OCI-LY7 (cell line): Measurements from ENCODE around the gene DCAF8. TPM values are rescaled to one million over a fixed set of nuclear protein-coding genes. Genes with fewer than 3 reads are reported as not detected.

Experiments used
- BruUV-seq: library from RNA; stranded (reverse); fragments of 400-500 nt; replicated peaks from 2 replicates; lab custom pipeline; 2021; lab: Mats Ljungman, UMichigan
- CTCF ChIA-PET: fragments of 300-600 bp; sonication (Branson Sonifier 250); formaldehyde crosslinking; loops from one replicate; lab custom pipeline; 2022; ENCODE audit warnings: antibody characterized with exemption; ENCODE audit not compliant: unreplicated experiment; lab: Charles Lee
- POLR2A ChIA-PET: fragments of 300-600 bp; sonication (Branson Sonifier 250); formaldehyde crosslinking; loops from one replicate; lab custom pipeline; 2022; ENCODE audit warnings: antibody characterized with exemption; lab: Charles Lee
- DNase-seq: peaks from one replicate; pipeline ENCODE4 v3.0.0-alpha.2; 2015; ENCODE audit warnings: low spot score
- H2AFZ ChIP-seq: fragments of 200-600 bp; sonication (generic), shearing (Covaris generic); 2 replicates; pipeline ENCODE4 v1.6.1; 2014; ENCODE audit warnings: mild to moderate bottlenecking, antibody characterized with exemption, low read length, moderate library complexity
- H3K27ac ChIP-seq: fragments of 200-600 bp; sonication (generic); 2 replicates; pipeline ENCODE4 v1.5.1; 2014; ENCODE audit warnings: mixed run types, low read depth, mild to moderate bottlenecking, moderate library complexity, low read length, inconsistent platforms; ENCODE audit not compliant: poor library complexity, severe bottlenecking
- H3K36me3 ChIP-seq: fragments of 200-600 bp; sonication (generic); 2 replicates; pipeline ENCODE4 v1.6.1; 2014; ENCODE audit warnings: mild to moderate bottlenecking, antibody characterized with exemption, low read length, moderate library complexity, mixed read lengths; ENCODE audit not compliant: insufficient read depth
- H3K4me1 ChIP-seq: fragments of 200-600 bp; sonication (generic); 2 replicates; pipeline ENCODE4 v1.5.1; 2014; ENCODE audit warnings: mild to moderate bottlenecking, low read length; ENCODE audit not compliant: insufficient read depth, poor library complexity, severe bottlenecking
- H3K4me2 ChIP-seq: fragments of 200-600 bp; sonication (generic); 2 replicates; pipeline ENCODE4 v1.6.1; 2014; ENCODE audit warnings: mild to moderate bottlenecking, low read length
- H3K4me3 ChIP-seq: fragments of 200-600 bp; sonication (generic); 2 replicates; pipeline ENCODE4 v1.5.1; 2014; ENCODE audit warnings: mild to moderate bottlenecking, low read depth, low read length; ENCODE audit not compliant: poor library complexity, severe bottlenecking
- H3K79me2 ChIP-seq: fragments of 200-600 bp; sonication (generic); 2 replicates; pipeline ENCODE4 v1.6.1; 2016; ENCODE audit warnings: low read depth, mild to moderate bottlenecking, low read length, moderate library complexity, mixed read lengths; ENCODE audit not compliant: insufficient read depth
- H3K9me2 ChIP-seq: fragments of 200-600 bp; sonication (generic); 2 replicates; pipeline ENCODE4 v1.6.1; 2016; ENCODE audit warnings: mild to moderate bottlenecking, low read length, mixed read lengths; ENCODE audit not compliant: insufficient read depth
- H3K9me3 ChIP-seq: fragments of 200-600 bp; sonication (generic); 2 replicates; pipeline ENCODE4 v1.6.1; 2014; ENCODE audit warnings: mild to moderate bottlenecking, mixed run types, low read length, mixed read lengths
- H4K20me1 ChIP-seq: fragments of 200-600 bp; sonication (generic); 2 replicates; pipeline ENCODE4 v1.6.1; 2014; ENCODE audit warnings: mild to moderate bottlenecking, antibody characterized with exemption, low read length, moderate library complexity, mixed read lengths; ENCODE audit not compliant: insufficient read depth
- CTCF ChIP-seq: fragments of 200-600 bp; sonication (generic); conservative IDR thresholded peaks from 2 replicates; pipeline ENCODE4 v1.5.1; 2014; ENCODE audit warnings: mild to moderate bottlenecking, antibody characterized with exemption, low read length, moderate library complexity, mixed read lengths
- EZH2phosphoT487 ChIP-seq: fragments of 200-600 bp; sonication (generic); IDR thresholded peaks from 2 replicates; pipeline ENCODE4 v1.6.1; 2018; ENCODE audit warnings: low read depth, borderline replicate concordance, mild to moderate bottlenecking, mixed run types, antibody characterized with exemption, low read length, moderate library complexity, mixed read lengths
- intact Hi-C: fragments of 100-400 bp; cut with micrococcal nuclease; formaldehyde crosslinking; loops from one replicate; pipeline ENCODE4 v1.10.0; 2022; ENCODE audit not compliant: unreplicated experiment
- total RNA-seq, 2 experiments: library from RNA; depleted of rRNA in 1 of 2; stranded (reverse); fragments of >200 nt in 1 of 2; shearing (Covaris generic) in 1 of 2; gene quantifications; 2 replicates each; pipeline ENCODE4 v1.2.3, GENCODE V29; 2014 to 2022

DCAF8 gene
- total RNA-seq, 2 experiments from 2014 or later: 118 to 139 TPM

- intact Hi-C loops: no loop called here
- Histone ChIP-seq H3K36me3 (peaks cover 88% of the 10 kb centered on the region), H3K79me2 (no peaks in the 10 kb centered on the region), H3K9me3 (no peaks in the 10 kb centered on the region), H4K20me1 (0 out of 2 replicates have a peak, but pooled peaks cover 3% of the 10 kb centered on the region), H3K4me3 (no peak overlapping the region), H3K4me1 (no peaks in the 10 kb centered on the region), H3K9me2 (no peaks in the 10 kb centered on the region), H2AFZ (no peak overlapping the region), H3K27ac (no peak overlapping the region), H3K4me2 (no peak overlapping the region)
- no peak for DNase-seq
- ChIA-PET CTCF (interaction anchor here (0.5 to 0.7 kb wide), 2 partner anchors 11 to 142 kb away, joined by 3 read pairs; partner anchors contain the start of gene IGSF8), POLR2A (interaction anchor here (1.0 to 1.1 kb wide), 2 partner anchors 10 to 14 kb away, joined by 3 to 4 read pairs; no protein-coding TSS in a partner anchor)
- TF ChIP-seq CTCF (no peak), EZH2phosphoT487 (no peak)
- TSS peak; percentile 34 for BruUV-seq
Observed at GRCh38 chr1:160239582-160240299, 22.6 kb downstream of the DCAF8 start.

GRCh38 chr1:160238408-160238807, 23.9 kb downstream of the DCAF8 start:
- Histone ChIP-seq H2AFZ (no peak overlapping the region), H3K27ac (no peak overlapping the region), H3K4me1 (no peaks in the 10 kb centered on the region), H3K36me3 (peaks cover 93% of the 10 kb centered on the region), H4K20me1 (0 out of 2 replicates have a peak, but pooled peaks cover 3% of the 10 kb centered on the region), H3K4me2 (no peak overlapping the region), H3K79me2 (no peaks in the 10 kb centered on the region), H3K9me3 (no peaks in the 10 kb centered on the region), H3K4me3 (no peak overlapping the region), H3K9me2 (no peaks in the 10 kb centered on the region)
- intact Hi-C loops: no loop called here
- BruUV-seq: no TSS peak
- ChIA-PET POLR2A (interaction anchor here (1.1 to 1.2 kb wide), 2 partner anchors 10 to 13 kb away, joined by 3 to 4 read pairs; no protein-coding TSS in a partner anchor), CTCF (interaction anchor here (0.8 kb wide), 1 partner anchor 11 kb away, joined by 3 read pairs; no protein-coding TSS in a partner anchor)
- no peak for DNase-seq
- TF ChIP-seq CTCF (no peak), EZH2phosphoT487 (no peak)

GRCh38 chr1:160237558-160237957, 24.8 kb downstream of the DCAF8 start:
- Histone ChIP-seq H3K27ac (no peak overlapping the region), H3K4me2 (no peak overlapping the region), H4K20me1 (0 out of 2 replicates have a peak, but pooled peaks cover 3% of the 10 kb centered on the region), H3K4me1 (no peaks in the 10 kb centered on the region), H3K79me2 (no peaks in the 10 kb centered on the region), H3K36me3 (peaks cover 92% of the 10 kb centered on the region), H3K9me2 (no peaks in the 10 kb centered on the region), H2AFZ (no peak overlapping the region), H3K9me3 (no peaks in the 10 kb centered on the region), H3K4me3 (no peak overlapping the region)
- ChIA-PET POLR2A (interaction anchor here (1.2 kb wide), 1 partner anchor 9 kb away, joined by 3 read pairs; no protein-coding TSS in a partner anchor), CTCF (no interaction called here)
- DNase-seq: no peak
- no TSS peak for BruUV-seq
- intact Hi-C loops: no loop called here
- TF ChIP-seq CTCF: no peak
